ENCODE measurements around the gene GK.

- no peak for TF ChIP-seq CTCF (conservative IDR thresholded peaks at IDR 0.05; ENCODE audit: low read depth, low read length)
- TF ChIP-seq EZH2 (IDR thresholded peaks at IDR 0.05; ENCODE audit: borderline replicate concordance, low read depth, low read length, poor library complexity, severe bottlenecking), result no peak
Measured at GRCh38 chrX:30613721-30614120, 39.5 kb upstream of the GK start.

Measured in A673 (cell line).